ENCODE measurements around the gene CD3G.

Gene CD3G

DNA sequence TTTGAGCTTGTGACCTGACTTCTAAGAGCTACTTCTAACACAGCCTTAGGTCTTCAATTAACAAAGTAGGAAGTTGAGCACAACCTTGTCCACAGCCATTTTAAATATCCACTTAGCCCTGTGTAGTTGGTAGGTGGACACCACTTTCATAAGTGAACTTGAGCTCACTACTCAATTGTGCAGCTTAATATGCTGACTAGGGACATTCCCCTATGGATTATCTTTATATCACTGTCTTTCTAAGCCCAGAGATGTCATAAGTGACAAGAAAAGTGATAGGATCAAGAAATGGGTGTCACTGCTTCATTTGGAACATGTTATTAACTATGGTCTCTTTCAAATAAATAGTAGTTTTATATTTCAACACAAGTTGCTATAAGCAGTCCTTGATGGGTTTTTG is 53.3 kb downstream of the CD3G start:
- H3K4me3 ChIP-seq (ENCODE audit: low read depth, low read length), result no peak overlapping the region
- TF ChIP-seq, protein P1, sequence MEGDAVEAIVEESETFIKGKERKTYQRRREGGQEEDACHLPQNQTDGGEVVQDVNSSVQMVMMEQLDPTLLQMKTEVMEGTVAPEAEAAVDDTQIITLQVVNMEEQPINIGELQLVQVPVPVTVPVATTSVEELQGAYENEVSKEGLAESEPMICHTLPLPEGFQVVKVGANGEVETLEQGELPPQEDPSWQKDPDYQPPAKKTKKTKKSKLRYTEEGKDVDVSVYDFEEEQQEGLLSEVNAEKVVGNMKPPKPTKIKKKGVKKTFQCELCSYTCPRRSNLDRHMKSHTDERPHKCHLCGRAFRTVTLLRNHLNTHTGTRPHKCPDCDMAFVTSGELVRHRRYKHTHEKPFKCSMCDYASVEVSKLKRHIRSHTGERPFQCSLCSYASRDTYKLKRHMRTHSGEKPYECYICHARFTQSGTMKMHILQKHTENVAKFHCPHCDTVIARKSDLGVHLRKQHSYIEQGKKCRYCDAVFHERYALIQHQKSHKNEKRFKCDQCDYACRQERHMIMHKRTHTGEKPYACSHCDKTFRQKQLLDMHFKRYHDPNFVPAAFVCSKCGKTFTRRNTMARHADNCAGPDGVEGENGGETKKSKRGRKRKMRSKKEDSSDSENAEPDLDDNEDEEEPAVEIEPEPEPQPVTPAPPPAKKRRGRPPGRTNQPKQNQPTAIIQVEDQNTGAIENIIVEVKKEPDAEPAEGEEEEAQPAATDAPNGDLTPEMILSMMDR (IDR thresholded peaks at IDR 0.05; ENCODE audit: borderline replicate concordance, insufficient read depth, low read depth, low read length), result no peak

DNA sequence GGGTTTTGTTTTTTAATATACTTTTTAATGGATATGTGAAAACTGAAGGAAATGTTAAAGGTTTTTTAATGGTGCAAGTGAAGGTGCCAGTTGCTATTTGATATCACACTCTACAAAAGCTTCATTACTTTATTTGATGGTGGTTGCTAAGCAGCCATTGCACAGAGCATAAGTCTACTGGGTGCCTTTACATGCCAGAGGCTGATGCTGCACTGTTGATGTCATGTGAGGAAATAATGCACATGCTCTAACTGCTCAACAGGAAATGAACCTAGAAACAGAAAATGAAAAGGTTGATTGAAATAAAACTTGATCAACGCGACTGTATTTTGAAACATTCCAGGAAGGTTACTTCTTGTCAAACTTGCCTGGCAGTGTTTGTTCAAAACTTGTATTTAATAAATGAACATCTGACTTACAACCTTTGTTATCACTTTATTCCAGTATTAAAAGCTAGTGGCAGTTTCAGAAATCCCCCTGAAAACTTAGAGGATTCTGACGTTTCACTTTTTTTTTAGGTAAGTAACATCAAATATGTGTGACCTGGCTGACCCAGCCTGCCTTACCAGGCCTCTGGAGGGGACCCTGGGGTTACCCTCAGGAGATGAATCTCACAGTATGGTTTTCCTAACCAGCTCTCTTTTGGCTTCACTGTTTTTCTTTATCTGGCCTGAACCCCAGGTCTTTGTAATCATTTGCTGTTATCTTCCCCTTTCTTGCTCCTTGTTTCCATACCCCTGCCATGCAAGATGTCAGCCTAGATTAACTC is 54.8 kb downstream of the CD3G start:
- TF ChIP-seq, protein P1 (IDR thresholded peaks at IDR 0.05; ENCODE audit: borderline replicate concordance, insufficient read depth, low read depth, low read length), result no peak
- H3K4me3 ChIP-seq (ENCODE audit: low read depth, low read length), result no peak overlapping the region

DNA sequence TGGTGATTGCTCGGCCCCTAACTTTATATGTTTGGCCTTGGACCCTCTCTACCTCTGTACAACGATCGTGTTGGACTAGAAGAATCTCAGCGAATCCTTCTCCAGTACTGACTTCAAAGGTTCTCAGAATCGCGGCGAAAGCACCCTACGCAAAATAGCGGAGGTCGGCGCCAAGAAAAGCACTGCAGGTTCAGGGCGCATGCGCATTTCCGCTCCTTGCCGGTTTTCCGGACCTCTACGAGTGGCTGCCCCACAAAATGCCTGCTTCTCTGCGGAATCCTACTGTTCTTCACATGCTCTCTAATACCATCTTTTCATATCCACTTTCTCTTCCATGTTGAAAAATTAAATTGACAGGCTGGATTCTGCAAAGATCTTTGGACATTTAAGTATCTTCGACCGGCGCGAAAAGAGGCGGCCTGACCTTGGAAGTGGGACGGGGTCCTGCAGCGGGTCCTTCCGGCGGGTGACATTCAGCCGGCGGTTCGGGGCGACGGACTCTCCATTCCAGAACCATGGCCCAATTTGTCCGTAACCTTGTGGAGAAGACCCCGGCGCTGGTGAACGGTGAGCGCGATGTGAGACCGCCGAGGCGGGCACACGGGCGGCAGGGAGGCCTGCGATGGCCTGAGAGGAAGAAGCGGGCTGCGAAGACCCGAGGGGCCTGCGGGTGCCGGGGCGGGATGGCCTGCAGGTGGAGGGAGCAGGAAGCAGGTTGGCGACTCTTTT is 57.2 kb downstream of the CD3G start, which contains the start of gene ATP5MG:
Gene ATP5MG (plus strand): TSS at position 456 of the 729 bp plus-strand sequence. CDS start 60 bp downstream, at position 516.
- TF ChIP-seq, protein P1 (IDR thresholded peaks at IDR 0.05; ENCODE audit: borderline replicate concordance, insufficient read depth, low read depth, low read length), result no peak
- H3K4me3 ChIP-seq (ENCODE audit: low read depth, low read length), result peak within 1 kb of the TSS; percentile 84

DNA sequence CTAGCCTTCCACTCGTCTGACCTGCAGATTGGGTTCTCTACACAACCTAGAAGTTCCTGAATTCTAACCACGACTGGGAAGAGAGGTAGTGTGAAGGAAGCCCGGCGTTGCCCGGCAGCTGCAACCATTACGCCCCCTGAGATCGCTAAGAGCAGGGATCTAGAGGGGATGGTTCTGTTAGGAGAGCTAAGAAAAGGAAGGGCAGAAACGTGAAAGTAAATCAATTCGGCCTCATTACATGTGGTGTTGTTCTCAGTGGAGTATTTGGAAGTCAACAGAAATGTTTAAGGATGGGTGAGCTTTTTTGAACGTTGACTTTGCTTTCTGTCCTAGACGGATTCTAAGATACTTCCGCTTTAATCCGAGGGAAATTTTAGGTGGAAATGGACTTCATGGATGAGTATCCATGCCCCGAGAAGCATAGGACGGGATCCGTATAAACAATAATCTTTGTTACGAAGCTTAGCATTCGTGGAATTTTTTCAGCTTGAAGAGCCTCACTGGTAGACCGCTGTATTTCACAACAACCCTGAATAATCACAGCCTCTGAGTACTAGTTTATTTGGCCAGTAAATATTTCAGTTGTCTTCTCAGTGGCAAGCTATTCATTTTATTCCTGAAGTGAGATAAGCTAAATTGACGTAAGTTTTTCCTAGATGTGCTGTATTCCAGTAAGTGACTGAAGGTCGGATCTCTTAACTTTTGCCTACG is 57.9 kb downstream of the CD3G start:
- TF ChIP-seq, protein P1 (IDR thresholded peaks at IDR 0.05; ENCODE audit: borderline replicate concordance, insufficient read depth, low read depth, low read length), result no peak

DNA sequence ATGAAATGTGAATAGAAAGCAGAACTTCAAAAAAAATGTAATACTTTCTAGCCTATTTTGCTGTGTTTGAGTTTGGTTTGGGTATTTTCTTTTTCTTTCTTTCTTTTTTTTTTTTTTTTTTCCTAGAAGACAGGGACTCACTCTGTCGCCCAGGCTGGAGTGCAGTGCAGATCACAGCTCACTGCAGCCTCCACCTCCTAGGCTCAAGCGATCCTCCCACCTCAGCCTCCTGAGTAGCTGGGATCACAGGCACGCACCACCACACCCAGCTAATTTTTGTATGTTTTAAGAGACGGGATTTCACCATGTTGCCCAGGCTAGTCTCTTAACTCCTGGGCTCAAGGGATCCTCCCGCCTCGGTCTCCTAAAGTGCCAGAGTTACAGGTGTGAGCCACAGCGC is 58.5 kb downstream of the CD3G start:
- H3K4me3 ChIP-seq (ENCODE audit: low read depth, low read length), result peak overlapping the region; percentile 84

More for the DNA sequence above, 57.9 kb downstream of the CD3G start:
- peak overlapping the region; percentile 84 for H3K4me3 ChIP-seq (ENCODE audit: low read depth, low read length)
